Measurements from ENCODE around the gene UPP2.

Gene UPP2

DNA sequence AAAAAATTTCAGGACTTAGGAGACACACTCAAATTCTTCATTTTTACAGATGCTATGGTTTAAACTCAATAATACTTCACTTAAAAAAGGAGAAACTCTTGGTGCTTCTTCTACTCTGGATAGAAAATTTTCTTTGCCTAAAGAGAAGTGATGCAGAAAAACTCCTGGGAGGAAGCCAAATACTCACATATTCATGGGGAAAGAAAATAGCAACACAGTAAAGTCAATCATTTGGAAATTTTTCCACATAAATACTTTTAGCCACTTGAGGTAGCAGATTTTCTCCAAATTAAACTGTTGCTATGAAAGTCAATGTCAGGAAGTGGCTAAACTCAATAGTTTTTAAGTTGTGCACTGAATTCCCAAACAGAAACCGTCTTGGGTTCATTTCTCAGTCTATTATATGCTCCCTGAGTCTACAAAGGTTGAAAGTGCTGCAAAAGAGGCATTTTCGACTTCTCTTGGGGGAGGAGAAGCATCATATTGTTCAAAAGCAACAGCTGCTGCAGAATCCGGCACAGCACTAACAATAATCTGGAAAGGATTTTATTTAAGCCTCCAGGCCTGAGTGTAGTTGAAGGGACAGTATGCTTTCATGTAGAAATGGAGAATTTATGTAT lies 81.1 kb downstream of the UPP2 start:
- H3K4me1 ChIP-seq (ENCODE audit: control insufficient read depth in 1 of 2, insufficient read depth in 2 of 2, low read length in 2 of 2), result no peaks in the 10 kb centered on the region
- H3K4me3 ChIP-seq (ENCODE audit: low read depth in 1 of 2, low read length in 2 of 2), result no peak overlapping the region
- no peaks in the 10 kb centered on the region for H3K9me3 ChIP-seq (ENCODE audit: control insufficient read depth in 1 of 2, low read length in 2 of 2)
- H3K36me3 ChIP-seq (ENCODE audit: control insufficient read depth in 1 of 2, insufficient read depth in 2 of 2, low read length in 2 of 2), result no peaks in the 10 kb centered on the region
- H3K27ac ChIP-seq (ENCODE audit: low read length), result no peak overlapping the region
- no peaks in the 10 kb centered on the region for H3K27me3 ChIP-seq (ENCODE audit: low read depth, low read length)

- no peaks in the 10 kb centered on the region for H3K36me3 ChIP-seq (ENCODE audit: control insufficient read depth in 1 of 2, insufficient read depth in 2 of 2, low read length in 2 of 2)
- no peaks in the 10 kb centered on the region for H3K27me3 ChIP-seq (ENCODE audit: low read depth, low read length)
- no peaks in the 10 kb centered on the region for H3K9me3 ChIP-seq (ENCODE audit: control insufficient read depth in 1 of 2, low read length in 2 of 2)
- no peaks in the 10 kb centered on the region for H3K4me1 ChIP-seq (ENCODE audit: control insufficient read depth in 1 of 2, insufficient read depth in 2 of 2, low read length in 2 of 2)
- no peak overlapping the region for H3K27ac ChIP-seq (ENCODE audit: low read length)
- H3K4me3 ChIP-seq (ENCODE audit: low read depth in 1 of 2, low read length in 2 of 2), result no peak overlapping the region
Observed at GRCh38 chr2:158184001-158184400, 82.3 kb downstream of the UPP2 start.

DNA sequence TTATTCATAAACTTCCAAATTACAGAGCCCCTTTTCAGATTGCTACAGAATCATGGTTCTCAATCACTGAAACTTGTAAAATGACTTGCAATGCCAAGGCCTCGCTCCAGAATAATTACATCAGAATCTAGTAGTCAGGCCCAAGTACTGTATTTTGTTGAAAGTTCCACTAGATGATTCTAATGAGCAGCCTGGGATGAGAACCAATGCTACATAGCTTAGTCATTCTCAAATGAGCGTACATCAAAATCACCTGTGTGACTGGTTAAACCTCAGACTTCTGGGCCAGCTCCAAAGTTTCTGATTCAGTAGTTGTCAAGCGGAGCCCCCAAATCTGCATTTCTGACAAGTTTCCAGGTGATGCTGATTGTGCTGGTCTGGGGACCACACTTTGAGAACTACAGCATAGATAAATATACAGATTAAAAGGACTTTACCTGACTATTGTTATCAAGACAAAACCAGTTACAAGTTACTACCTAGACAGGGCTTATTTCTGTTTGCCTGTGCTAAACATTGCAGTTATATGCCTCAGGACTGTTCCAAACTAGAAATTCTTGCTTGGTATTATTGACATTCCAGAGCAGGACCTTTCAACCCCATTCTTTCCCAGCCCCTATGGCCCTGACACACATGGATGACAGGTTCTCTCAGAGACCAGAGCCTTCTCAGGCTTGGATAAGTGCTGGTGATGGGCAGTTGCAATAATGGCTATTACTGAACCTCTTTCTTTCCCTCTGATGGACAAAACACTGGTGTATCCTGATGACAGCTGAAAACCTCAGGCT lies 83.1 kb downstream of the UPP2 start:
- Histone ChIP-seq H3K36me3 (ENCODE audit: control insufficient read depth in 1 of 2, insufficient read depth in 2 of 2, low read length in 2 of 2) (no peaks in the 10 kb centered on the region), H3K27me3 (ENCODE audit: low read depth, low read length) (no peaks in the 10 kb centered on the region), H3K4me3 (ENCODE audit: low read depth in 1 of 2, low read length in 2 of 2) (no peak overlapping the region), H3K9me3 (ENCODE audit: control insufficient read depth in 1 of 2, low read length in 2 of 2) (no peaks in the 10 kb centered on the region), H3K4me1 (ENCODE audit: control insufficient read depth in 1 of 2, insufficient read depth in 2 of 2, low read length in 2 of 2) (no peaks in the 10 kb centered on the region), H3K27ac (ENCODE audit: low read length) (no peak overlapping the region)

Measured in muscle layer of duodenum (tissue), 2 donors.